Ishikawa (cell line): ENCODE data around the gene DMD.

Source experiments
- CREB1 ChIP-seq: IDR thresholded peaks from 2 replicates; pipeline ENCODE4 v1.6.1; 2012; ENCODE audit warnings: low read depth
- ZBTB7A ChIP-seq: IDR thresholded peaks from 2 replicates; pipeline ENCODE4 v1.6.1; 2012; ENCODE audit warnings: low read depth
- TF ChIP-seq, protein P1 (sequence below): IDR thresholded peaks from 2 replicates; pipeline ENCODE4 v1.6.1; 2012

The DMD gene

DNA sequence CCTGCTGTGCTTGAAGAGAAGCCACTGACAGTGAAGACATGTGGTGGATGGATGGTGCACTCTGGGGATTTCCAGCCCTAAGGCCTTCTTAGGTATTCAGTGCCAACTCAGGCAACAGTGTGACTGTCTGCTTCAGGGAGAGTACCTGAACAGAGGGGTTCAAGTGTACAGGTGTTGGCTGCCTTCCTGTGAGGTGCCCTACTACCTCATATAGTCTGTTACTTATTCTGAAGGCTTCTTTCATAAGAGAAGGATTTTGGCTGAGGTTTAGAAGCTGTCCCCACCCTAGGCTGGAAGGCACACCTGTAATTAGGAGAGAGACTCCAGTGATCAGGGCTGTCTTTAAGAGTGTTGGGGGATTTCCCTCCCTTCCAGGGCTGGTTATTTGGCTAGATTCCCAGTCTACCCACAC is 2141.3 kb downstream of the DMD start:
- no peak for TF ChIP-seq CREB1
- TF ChIP-seq, protein P1, sequence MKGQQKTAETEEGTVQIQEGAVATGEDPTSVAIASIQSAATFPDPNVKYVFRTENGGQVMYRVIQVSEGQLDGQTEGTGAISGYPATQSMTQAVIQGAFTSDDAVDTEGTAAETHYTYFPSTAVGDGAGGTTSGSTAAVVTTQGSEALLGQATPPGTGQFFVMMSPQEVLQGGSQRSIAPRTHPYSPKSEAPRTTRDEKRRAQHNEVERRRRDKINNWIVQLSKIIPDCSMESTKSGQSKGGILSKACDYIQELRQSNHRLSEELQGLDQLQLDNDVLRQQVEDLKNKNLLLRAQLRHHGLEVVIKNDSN: no peak
- TF ChIP-seq ZBTB7A: no peak
